Vagina (tissue), 2 donors: ENCODE data around the gene SLC6A7. TPM values are rescaled to one million over a fixed set of nuclear protein-coding genes. Genes with fewer than 3 reads are reported as not detected.

ENCODE experiments used
- DNase-seq, 2 donors: peaks; one replicate each; pipeline ENCODE4 v3.0.0-alpha.2; 2017; ENCODE audit errors: extremely low spot score in 2 of 2
- H3K27ac ChIP-seq: fragments of 200-600 bp; sonication (generic); one replicate; pipeline ENCODE4 v1.5.1; 2019
- H3K27me3 ChIP-seq: fragments of 200-600 bp; sonication (generic); one replicate; pipeline ENCODE4 v1.5.1; 2019
- H3K36me3 ChIP-seq, 2 donors: fragments of 200-600 bp; sonication (generic); one replicate each; pipeline ENCODE4 v1.5.1; 2017 to 2019
- H3K4me1 ChIP-seq: fragments of 200-600 bp; sonication (generic); one replicate; pipeline ENCODE4 v1.5.1; 2019
- H3K4me3 ChIP-seq, 2 donors: fragments of 200-600 bp; sonication (generic); 1 replicate in 1 of 2; 2 replicates in 1 of 2; pipeline ENCODE4 v1.5.1; 2016 to 2019
- H3K9me3 ChIP-seq: fragments of 200-600 bp; sonication (generic); one replicate; pipeline ENCODE4 v1.5.1; 2019
- CTCF ChIP-seq, 3 experiments: fragments of 450-650 bp in 2 of 3; fragments of 200-600 bp in 1 of 3; sonication (generic) in 1 of 3; IDR thresholded peaks; one replicate each; pipeline ENCODE4 v1.5.1; 2017 to 2019; ENCODE audit warnings: antibody characterized with exemption in 3 of 3, mild to moderate bottlenecking in 2 of 3, moderate library complexity in 2 of 3
- POLR2A ChIP-seq, 2 donors: fragments of 450-650 bp; IDR thresholded peaks; one replicate each; pipeline ENCODE4 v1.6.1; 2017; ENCODE audit warnings: antibody characterized with exemption in 2 of 2, mild to moderate bottlenecking in 2 of 2, moderate library complexity in 2 of 2
- POLR2AphosphoS5 ChIP-seq, 2 donors: sonication (generic); formaldehyde crosslinking; IDR thresholded peaks; one replicate each; pipeline ENCODE4 v1.9.0; 2017; ENCODE audit warnings: antibody characterized with exemption in 2 of 2, mild to moderate bottlenecking in 2 of 2, low read depth in 1 of 2; ENCODE audit not compliant: insufficient read depth in 1 of 2
- intact Hi-C: fragments of 100-400 bp; cut with DNase I; formaldehyde crosslinking; loops from one replicate; pipeline ENCODE4 v1.15.1; 2023
- total RNA-seq: library from RNA; depleted of rRNA; stranded (reverse); fragments of >200 nt; gene quantifications from one replicate; pipeline ENCODE4 v1.2.3, GENCODE V29; 2016

The SLC6A7 gene
- total RNA-seq, 1 donor from 2014 or later, result 0.25 TPM

- peaks cover 21% of the 10 kb centered on the region for H3K4me1 ChIP-seq
- H3K9me3 ChIP-seq, result no peaks in the 10 kb centered on the region
- no peaks in the 10 kb centered on the region for H3K27me3 ChIP-seq
- intact Hi-C loops, result no loop called here
- H3K36me3 ChIP-seq, result no peaks in the 10 kb centered on the region
- H3K27ac ChIP-seq, result no peak overlapping the region
- TF ChIP-seq POLR2A (IDR thresholded peaks at IDR 0.05), result no peak
- TF ChIP-seq POLR2AphosphoS5 (IDR thresholded peaks at IDR 0.05; ENCODE audit: insufficient read depth in 1 of 2, low read depth in 1 of 2), result no peak
- no peak for TF ChIP-seq CTCF (IDR thresholded peaks at IDR 0.05)
- H3K4me3 ChIP-seq, result no peak overlapping the region
- DNase-seq, result no peak
Observed at GRCh38 chr5:150248946-150249345, 59.1 kb downstream of the SLC6A7 start.

- Histone ChIP-seq H3K27ac (no peak overlapping the region), H3K36me3 (no peaks in the 10 kb centered on the region), H3K4me3 (no peak overlapping the region), H3K27me3 (no peaks in the 10 kb centered on the region), H3K9me3 (no peaks in the 10 kb centered on the region), H3K4me1 (peaks cover 14% of the 10 kb centered on the region)
- intact Hi-C loops, result no loop called here
- no peak for DNase-seq
- TF ChIP-seq CTCF (IDR thresholded peaks at IDR 0.05), result no peak
- TF ChIP-seq POLR2AphosphoS5 (IDR thresholded peaks at IDR 0.05; ENCODE audit: insufficient read depth in 1 of 2, low read depth in 1 of 2), result no peak
- TF ChIP-seq POLR2A (IDR thresholded peaks at IDR 0.05), result no peak
Observed at GRCh38 chr5:150249744-150250143, 59.9 kb downstream of the SLC6A7 start.

GRCh38 chr5:150251504-150251903 is 61.6 kb downstream of the SLC6A7 start:
- Histone ChIP-seq H3K36me3 (no peaks in the 10 kb centered on the region), H3K4me1 (no peaks in the 10 kb centered on the region), H3K4me3 (no peak overlapping the region), H3K9me3 (no peaks in the 10 kb centered on the region), H3K27me3 (no peaks in the 10 kb centered on the region), H3K27ac (no peak overlapping the region)
- TF ChIP-seq CTCF (IDR thresholded peaks at IDR 0.05) (no peak), POLR2AphosphoS5 (IDR thresholded peaks at IDR 0.05; ENCODE audit: insufficient read depth in 1 of 2, low read depth in 1 of 2) (no peak), POLR2A (IDR thresholded peaks at IDR 0.05) (no peak)
- intact Hi-C loops, result no loop called here
- no peak for DNase-seq

- no peak overlapping the region for H3K27ac ChIP-seq
- no peaks in the 10 kb centered on the region for H3K9me3 ChIP-seq
- TF ChIP-seq POLR2A (IDR thresholded peaks at IDR 0.05) (no peak), POLR2AphosphoS5 (IDR thresholded peaks at IDR 0.05; ENCODE audit: insufficient read depth in 1 of 2, low read depth in 1 of 2) (no peak), CTCF (IDR thresholded peaks at IDR 0.05) (no peak)
- H3K4me1 ChIP-seq, result no peaks in the 10 kb centered on the region
- no peak for DNase-seq
- H3K27me3 ChIP-seq, result no peaks in the 10 kb centered on the region
- intact Hi-C loops, result no loop called here
- no peak overlapping the region for H3K4me3 ChIP-seq
- H3K36me3 ChIP-seq, result no peaks in the 10 kb centered on the region
Observed at GRCh38 chr5:150252489-150252888, 62.6 kb downstream of the SLC6A7 start.

- no peak for DNase-seq
- intact Hi-C loops, result no loop called here
- Histone ChIP-seq H3K9me3 (no peaks in the 10 kb centered on the region), H3K27me3 (no peaks in the 10 kb centered on the region), H3K36me3 (no peaks in the 10 kb centered on the region), H3K4me1 (no peaks in the 10 kb centered on the region), H3K4me3 (no peak overlapping the region), H3K27ac (no peak overlapping the region)
- no peak for TF ChIP-seq CTCF (IDR thresholded peaks at IDR 0.05)
- no peak for TF ChIP-seq POLR2AphosphoS5 (IDR thresholded peaks at IDR 0.05; ENCODE audit: insufficient read depth in 1 of 2, low read depth in 1 of 2)
- TF ChIP-seq POLR2A (IDR thresholded peaks at IDR 0.05), result no peak
Observed at GRCh38 chr5:150253416-150254208, 63.8 kb downstream of the SLC6A7 start.
